Measurements from ENCODE around the gene ACAT1. TPM values are rescaled to one million over a fixed set of nuclear protein-coding genes. Genes with fewer than 3 reads are reported as not detected.
"Not testable (repeated sequence)": the region's sequence is repeated elsewhere in the genome, so short reads cannot be mapped to it uniquely, and the experiment has no call there.

The ACAT1 gene
- total RNA-seq, 1 experiment from 2014 or later = 97.5 TPM

DNA sequence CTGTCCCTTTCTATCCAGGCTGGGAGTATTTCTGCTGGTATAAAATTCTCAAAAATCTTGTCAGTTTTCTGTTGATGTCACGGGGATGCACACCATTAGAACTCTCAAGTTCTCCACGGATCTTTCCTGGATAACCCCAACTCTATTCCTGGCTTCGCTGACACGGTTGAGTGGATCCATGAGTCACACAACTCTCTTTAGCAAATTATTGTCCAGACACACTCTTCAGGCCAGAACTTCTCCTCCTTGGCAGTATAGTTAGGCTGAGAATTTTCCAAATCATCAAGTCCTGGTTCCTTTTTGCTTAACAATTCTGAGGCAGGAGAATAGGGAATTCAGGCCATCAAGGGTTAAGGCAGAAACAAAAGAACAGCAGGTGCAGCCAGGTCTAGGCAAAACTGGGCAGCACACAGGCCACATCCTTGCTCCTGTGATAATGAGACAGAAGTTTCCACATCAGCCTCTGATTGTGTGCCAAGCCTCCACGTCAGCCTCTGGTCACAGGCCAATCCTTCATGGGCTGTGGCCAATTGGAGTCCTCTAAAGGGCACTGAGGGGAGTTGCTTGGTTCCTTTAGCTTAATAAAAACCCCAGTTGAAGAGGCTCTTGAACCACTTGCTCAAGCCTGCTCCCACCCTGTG lies 5.7 kb upstream of the ACAT1 start:
- ATAC-seq = no peak
- no peaks in the 10 kb centered on the region for H3K9me3 ChIP-seq (ENCODE audit: control insufficient read depth, insufficient read depth, low read depth, low read length)
- TF ChIP-seq, protein P1, sequence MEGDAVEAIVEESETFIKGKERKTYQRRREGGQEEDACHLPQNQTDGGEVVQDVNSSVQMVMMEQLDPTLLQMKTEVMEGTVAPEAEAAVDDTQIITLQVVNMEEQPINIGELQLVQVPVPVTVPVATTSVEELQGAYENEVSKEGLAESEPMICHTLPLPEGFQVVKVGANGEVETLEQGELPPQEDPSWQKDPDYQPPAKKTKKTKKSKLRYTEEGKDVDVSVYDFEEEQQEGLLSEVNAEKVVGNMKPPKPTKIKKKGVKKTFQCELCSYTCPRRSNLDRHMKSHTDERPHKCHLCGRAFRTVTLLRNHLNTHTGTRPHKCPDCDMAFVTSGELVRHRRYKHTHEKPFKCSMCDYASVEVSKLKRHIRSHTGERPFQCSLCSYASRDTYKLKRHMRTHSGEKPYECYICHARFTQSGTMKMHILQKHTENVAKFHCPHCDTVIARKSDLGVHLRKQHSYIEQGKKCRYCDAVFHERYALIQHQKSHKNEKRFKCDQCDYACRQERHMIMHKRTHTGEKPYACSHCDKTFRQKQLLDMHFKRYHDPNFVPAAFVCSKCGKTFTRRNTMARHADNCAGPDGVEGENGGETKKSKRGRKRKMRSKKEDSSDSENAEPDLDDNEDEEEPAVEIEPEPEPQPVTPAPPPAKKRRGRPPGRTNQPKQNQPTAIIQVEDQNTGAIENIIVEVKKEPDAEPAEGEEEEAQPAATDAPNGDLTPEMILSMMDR (IDR thresholded peaks at IDR 0.05) = no peak
- TF ChIP-seq, protein P2, sequence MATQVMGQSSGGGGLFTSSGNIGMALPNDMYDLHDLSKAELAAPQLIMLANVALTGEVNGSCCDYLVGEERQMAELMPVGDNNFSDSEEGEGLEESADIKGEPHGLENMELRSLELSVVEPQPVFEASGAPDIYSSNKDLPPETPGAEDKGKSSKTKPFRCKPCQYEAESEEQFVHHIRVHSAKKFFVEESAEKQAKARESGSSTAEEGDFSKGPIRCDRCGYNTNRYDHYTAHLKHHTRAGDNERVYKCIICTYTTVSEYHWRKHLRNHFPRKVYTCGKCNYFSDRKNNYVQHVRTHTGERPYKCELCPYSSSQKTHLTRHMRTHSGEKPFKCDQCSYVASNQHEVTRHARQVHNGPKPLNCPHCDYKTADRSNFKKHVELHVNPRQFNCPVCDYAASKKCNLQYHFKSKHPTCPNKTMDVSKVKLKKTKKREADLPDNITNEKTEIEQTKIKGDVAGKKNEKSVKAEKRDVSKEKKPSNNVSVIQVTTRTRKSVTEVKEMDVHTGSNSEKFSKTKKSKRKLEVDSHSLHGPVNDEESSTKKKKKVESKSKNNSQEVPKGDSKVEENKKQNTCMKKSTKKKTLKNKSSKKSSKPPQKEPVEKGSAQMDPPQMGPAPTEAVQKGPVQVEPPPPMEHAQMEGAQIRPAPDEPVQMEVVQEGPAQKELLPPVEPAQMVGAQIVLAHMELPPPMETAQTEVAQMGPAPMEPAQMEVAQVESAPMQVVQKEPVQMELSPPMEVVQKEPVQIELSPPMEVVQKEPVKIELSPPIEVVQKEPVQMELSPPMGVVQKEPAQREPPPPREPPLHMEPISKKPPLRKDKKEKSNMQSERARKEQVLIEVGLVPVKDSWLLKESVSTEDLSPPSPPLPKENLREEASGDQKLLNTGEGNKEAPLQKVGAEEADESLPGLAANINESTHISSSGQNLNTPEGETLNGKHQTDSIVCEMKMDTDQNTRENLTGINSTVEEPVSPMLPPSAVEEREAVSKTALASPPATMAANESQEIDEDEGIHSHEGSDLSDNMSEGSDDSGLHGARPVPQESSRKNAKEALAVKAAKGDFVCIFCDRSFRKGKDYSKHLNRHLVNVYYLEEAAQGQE (IDR thresholded peaks at IDR 0.05; ENCODE audit: insufficient read depth in 1 of 2, low read depth in 2 of 2, low read length in 1 of 2) = no peak
- TF ChIP-seq TCF7L2 (IDR thresholded peaks at IDR 0.05; ENCODE audit: low read depth, low read length) (no peak), POLR2AphosphoS5 (IDR thresholded peaks at IDR 0.05; ENCODE audit: low read depth, low read length) (no peak), SIN3A (IDR thresholded peaks at IDR 0.05; ENCODE audit: borderline replicate concordance, insufficient read depth, low read depth, low read length) (no peak)
- in situ Hi-C loops (cut with HindIII; ENCODE audit: low pct_unique_long_range_greater_than_20kb, low sequenced_read_pairs) = no loop called here
- intact Hi-C loops (cut with micrococcal nuclease; ENCODE audit: unreplicated experiment) = loop anchor here (5.0 kb wide), 1 partner anchor 542 kb away; no protein-coding TSS in a partner anchor
- H3K27ac ChIP-seq (ENCODE audit: low read length) = no peak overlapping the region
- POLR2A ChIA-PET = interaction anchor here (0.6 kb wide), 1 partner anchor 118 kb away, joined by 7 read pairs; no protein-coding TSS in a partner anchor
- DNase-seq (ENCODE audit: low read depth, low spot score) = peak; percentile 52
- H3K4me1 ChIP-seq (ENCODE audit: control insufficient read depth, insufficient read depth, low read length) = 0 out of 2 replicates have a peak, but pooled peaks cover 2% of the 10 kb centered on the region
- H3K4me3 ChIP-seq (ENCODE audit: low read depth in 2 of 2, low read length in 2 of 2) = no peak overlapping the region
- no TSS peak for BruUV-seq (replicated peaks)
- no peaks in the 10 kb centered on the region for H3K27me3 ChIP-seq (ENCODE audit: control insufficient read depth, insufficient read depth, low read length)
- CTCF ChIA-PET = no interaction called here
- no peaks in the 10 kb centered on the region for H3K36me3 ChIP-seq (ENCODE audit: control insufficient read depth, insufficient read depth, low read length)

DNA sequence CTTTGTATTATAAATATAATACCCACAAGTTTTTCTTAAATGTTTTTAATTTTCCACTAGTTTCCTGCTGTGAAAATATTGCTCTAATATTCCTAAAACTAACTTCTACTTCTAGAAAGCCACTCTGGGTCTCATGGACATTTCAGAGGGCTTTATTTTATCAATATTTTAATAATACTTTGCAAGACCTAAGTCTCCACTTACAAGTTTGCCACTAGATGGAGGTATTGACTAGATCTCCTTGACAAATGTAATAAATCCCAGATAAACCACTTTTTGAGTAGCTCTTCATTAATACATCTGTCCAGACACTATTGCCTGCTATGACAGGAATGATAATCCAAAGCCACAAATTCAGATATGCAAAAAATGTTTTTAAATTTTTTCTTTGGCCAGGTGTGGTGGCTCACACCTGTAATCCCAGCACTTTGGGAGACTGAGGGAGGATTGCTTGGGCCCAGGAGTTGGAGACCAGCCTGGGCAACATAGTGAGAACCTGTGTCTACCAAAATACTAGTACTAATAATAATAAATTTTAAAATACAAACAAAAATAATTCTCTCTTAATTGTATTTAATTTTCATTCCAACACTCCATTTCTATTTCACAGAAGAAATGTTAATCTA lies 3.5 kb upstream of the ACAT1 start:
- BruUV-seq (replicated peaks) = no TSS peak
- ATAC-seq (no peak), DNase-seq (ENCODE audit: low read depth, low spot score) (no peak)
- intact Hi-C loops (cut with micrococcal nuclease; ENCODE audit: unreplicated experiment) = loop anchor here (5.0 kb wide), 1 partner anchor 539 kb away; no protein-coding TSS in a partner anchor
- peaks cover 13% of the 10 kb centered on the region for H3K4me1 ChIP-seq (ENCODE audit: control insufficient read depth, insufficient read depth, low read length)
- CTCF ChIA-PET = interaction anchor here (0.6 to 1.6 kb wide), 8 partner anchors 9 to 169 kb away, joined by 3 to 16 read pairs (median 4); partner anchors contain the start of genes ATM, CUL5 and NPAT
- no peaks in the 10 kb centered on the region for H3K27me3 ChIP-seq (ENCODE audit: control insufficient read depth, insufficient read depth, low read length)
- POLR2A ChIA-PET = no interaction called here
- no peaks in the 10 kb centered on the region; the same call in 1 of the 2 replicates for H3K36me3 ChIP-seq (ENCODE audit: control insufficient read depth, insufficient read depth, low read length)
- TF ChIP-seq, protein P1 (IDR thresholded peaks at IDR 0.05) = peak; percentile 82
- TF ChIP-seq, protein P2 (IDR thresholded peaks at IDR 0.05; ENCODE audit: insufficient read depth in 1 of 2, low read depth in 2 of 2, low read length in 1 of 2) = no peak
- no peak for TF ChIP-seq TCF7L2 (IDR thresholded peaks at IDR 0.05; ENCODE audit: low read depth, low read length)
- no peaks in the 10 kb centered on the region for H3K9me3 ChIP-seq (ENCODE audit: control insufficient read depth, insufficient read depth, low read depth, low read length)
- no peak overlapping the region for H3K27ac ChIP-seq (ENCODE audit: low read length)
- in situ Hi-C loops (cut with HindIII; ENCODE audit: low pct_unique_long_range_greater_than_20kb, low sequenced_read_pairs) = no loop called here
- H3K4me3 ChIP-seq (ENCODE audit: low read depth in 2 of 2, low read length in 2 of 2) = no peak overlapping the region

DNA sequence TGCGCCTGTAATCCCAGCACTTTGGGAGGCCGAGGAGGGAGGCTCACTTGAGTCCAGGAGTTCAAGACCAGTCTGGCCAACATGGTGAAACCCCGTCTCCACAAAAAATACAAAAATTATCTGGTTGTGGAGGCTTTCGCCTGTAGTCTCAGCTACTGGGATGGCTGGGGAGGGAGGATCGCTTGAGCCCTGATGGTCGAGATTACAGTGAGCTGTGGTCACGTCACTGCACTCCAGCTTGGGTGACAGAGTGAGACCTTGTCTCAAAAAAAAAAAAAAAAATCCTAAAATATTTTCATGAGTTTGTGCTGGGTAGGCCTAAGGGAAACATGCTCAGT lies 462 bp upstream of the ACAT1 start:
- H3K27me3 ChIP-seq (ENCODE audit: control insufficient read depth, insufficient read depth, low read length); BruUV-seq (replicated peaks); in situ Hi-C loops (cut with HindIII; ENCODE audit: low pct_unique_long_range_greater_than_20kb, low sequenced_read_pairs); H3K9me3 ChIP-seq (ENCODE audit: control insufficient read depth, insufficient read depth, low read depth, low read length); DNase-seq (ENCODE audit: low read depth, low spot score); intact Hi-C loops (cut with micrococcal nuclease; ENCODE audit: unreplicated experiment); ATAC-seq; H3K36me3 ChIP-seq (ENCODE audit: control insufficient read depth, insufficient read depth, low read length): not testable (repeated sequence)
- POLR2A ChIA-PET = interaction anchor here (0.7 kb wide), 1 partner anchor 209 kb away, joined by 4 read pairs; no protein-coding TSS in a partner anchor
- peak overlapping the region; percentile 72 to 92 for H3K4me3 ChIP-seq (ENCODE audit: low read depth in 2 of 2, low read length in 2 of 2)
- peaks cover 23% of the 10 kb centered on the region for H3K4me1 ChIP-seq (ENCODE audit: control insufficient read depth, insufficient read depth, low read length)
- H3K27ac ChIP-seq (ENCODE audit: low read length) = peak overlapping the region; percentile 86
- CTCF ChIA-PET = interaction anchor here (0.5 to 0.7 kb wide), 3 partner anchors 38 to 382 kb away, joined by 3 to 6 read pairs (median 5); no protein-coding TSS in a partner anchor

All from Panc1 (cell line).